HepG2 (cell line): ENCODE results near the gene STX1B. TPM values are rescaled to one million over a fixed set of nuclear protein-coding genes. Genes with fewer than 3 reads are reported as not detected.

Experiments
- AGO2 ChIP-seq: fragments of 200-400 bp; formaldehyde crosslinking; optimal IDR thresholded peaks from 2 replicates; pipeline ENCODE3; 2017; ENCODE audit warnings: mild to moderate bottlenecking, low read depth, low read length, moderate library complexity
- AHR ChIP-seq: IDR thresholded peaks from 2 replicates; pipeline ENCODE4 v1.6.1; 2018; ENCODE audit warnings: missing genetic modification reagents, missing compliant biosample characterization
- ATRX ChIP-seq: sonication (generic); formaldehyde crosslinking; IDR thresholded peaks from 2 replicates; pipeline ENCODE4 v1.4.0; 2020; ENCODE audit warnings: missing genetic modification reagents, borderline replicate concordance
- CEBPB ChIP-seq: IDR thresholded peaks from 2 replicates; pipeline ENCODE4 v1.6.1; 2011; ENCODE audit warnings: low read depth, low read length, improper control_type of control experiment, borderline replicate concordance
- ELF1 ChIP-seq: sonication (generic); formaldehyde crosslinking; IDR thresholded peaks from 2 replicates; pipeline ENCODE4 v1.4.0; 2020; ENCODE audit warnings: missing genetic modification reagents
- HIC2 ChIP-seq: sonication (generic); formaldehyde crosslinking; IDR thresholded peaks from 2 replicates; pipeline ENCODE4 v1.9.0; 2022; ENCODE audit warnings: low read depth, missing genetic modification reagents
- KDM3A ChIP-seq: IDR thresholded peaks from 2 replicates; pipeline ENCODE4 v1.6.1; 2018; ENCODE audit warnings: low read depth, missing compliant biosample characterization
- LBX2 ChIP-seq: sonication (generic); formaldehyde crosslinking; IDR thresholded peaks from 2 replicates; pipeline ENCODE4 v1.5.0; 2020; ENCODE audit warnings: missing genetic modification reagents, mild to moderate bottlenecking, borderline replicate concordance
- NBN ChIP-seq: fragments of 450-650 bp; conservative IDR thresholded peaks from 2 replicates; pipeline ENCODE4 v1.6.1; 2017
- NR1H2 ChIP-seq: sonication (generic); formaldehyde crosslinking; IDR thresholded peaks from 2 replicates; pipeline ENCODE4 v1.8.1; 2022; ENCODE audit warnings: low read depth, missing genetic modification reagents, borderline replicate concordance
- PBX2 ChIP-seq: IDR thresholded peaks from 2 replicates; pipeline ENCODE4 v1.6.1; 2016; ENCODE audit warnings: control low read depth
- PLRG1 ChIP-seq: fragments of 450-650 bp; conservative IDR thresholded peaks from 2 replicates; pipeline ENCODE4 v1.6.1; 2016
- RBFOX2 ChIP-seq: fragments of 200-400 bp; formaldehyde crosslinking; IDR thresholded peaks from 2 replicates; pipeline ENCODE4 v1.6.1; 2017; ENCODE audit warnings: low read depth, mild to moderate bottlenecking, low read length
- REXO4 ChIP-seq: sonication (generic); formaldehyde crosslinking; IDR thresholded peaks from 2 replicates; pipeline ENCODE4 v1.8.0; 2022; ENCODE audit warnings: missing genetic modification reagents, mild to moderate bottlenecking, borderline replicate concordance
- SOX6 ChIP-seq, 2 experiments: fragments of 450-650 bp in 1 of 2; sonication (generic) in 1 of 2; formaldehyde crosslinking in 1 of 2; IDR thresholded peaks; 2 replicates each; pipeline versions ENCODE4 v1.4.0 to v1.6.1; 2017 to 2020; ENCODE audit warnings: antibody characterized with exemption in 1 of 2, mild to moderate bottlenecking in 1 of 2, missing genetic modification reagents in 1 of 2
- THRA ChIP-seq: sonication (generic); formaldehyde crosslinking; IDR thresholded peaks from 2 replicates; pipeline ENCODE4 v1.4.0; 2020; ENCODE audit warnings: missing genetic modification reagents, borderline replicate concordance
- ZBTB8A ChIP-seq: sonication (generic); formaldehyde crosslinking; IDR thresholded peaks from 2 replicates; pipeline ENCODE4 v1.4.0; 2020; ENCODE audit warnings: mild to moderate bottlenecking, low read depth, missing genetic modification reagents, borderline replicate concordance
- ZC3H13 ChIP-seq: sonication (generic); formaldehyde crosslinking; IDR thresholded peaks from 2 replicates; pipeline ENCODE4 v1.8.1; 2023; ENCODE audit warnings: mild to moderate bottlenecking, missing genetic modification reagents, moderate library complexity
- ZFX ChIP-seq: sonication (generic); formaldehyde crosslinking; IDR thresholded peaks from 2 replicates; pipeline ENCODE4 v1.4.0; 2020; ENCODE audit warnings: mild to moderate bottlenecking, low read depth, missing genetic modification reagents, moderate library complexity
- ZNF224 ChIP-seq: sonication (generic); formaldehyde crosslinking; IDR thresholded peaks from 2 replicates; pipeline ENCODE4 v1.5.0; 2020; ENCODE audit warnings: mild to moderate bottlenecking, missing genetic modification reagents
- ZNF616 ChIP-seq: sonication (generic); formaldehyde crosslinking; IDR thresholded peaks from 2 replicates; pipeline ENCODE4 v1.5.0; 2020; ENCODE audit warnings: low read depth, mild to moderate bottlenecking, missing genetic modification reagents
- ZNF737 ChIP-seq: sonication (generic); formaldehyde crosslinking; IDR thresholded peaks from 2 replicates; pipeline ENCODE4 v1.5.0; 2020; ENCODE audit warnings: missing genetic modification reagents, mild to moderate bottlenecking, borderline replicate concordance
- ZNF800 ChIP-seq: sonication (generic); formaldehyde crosslinking; IDR thresholded peaks from 2 replicates; pipeline ENCODE4 v1.4.0; 2020; ENCODE audit warnings: missing genetic modification reagents
- polyA plus RNA-seq, 8 experiments: library from polyadenylated mRNA; depleted of rRNA in 3 of 8; stranded (reverse) in 7 of 8; unstranded in 1 of 8; fragments of >200 nt; fragmentation: Illumina TruSeq in 4 of 8; extraction: Trizol in 4 of 8; gene quantifications; 2 replicates each; pipeline versions ENCODE4 v1.2.1 to v1.2.3, GENCODE V29; 2011 to 2016; ENCODE audit warnings: low read depth in 4 of 8, missing spikeins in 1 of 8, mixed read lengths in 1 of 8; ENCODE audit not compliant: insufficient read depth in 1 of 8
- total RNA-seq, 5 experiments: library from RNA; depleted of rRNA; stranded (reverse); fragments of >200 nt; fragmentation: Illumina TruSeq; extraction: Trizol; gene quantifications; 2 replicates each; pipeline ENCODE4 v1.2.3, GENCODE V29; 2016; ENCODE audit warnings: low read depth in 1 of 5

STX1B gene
- total and polyA plus RNA-seq, 2 of the 13 experiments (the other 11 are each of a cell fraction or from before 2014, with no cell fraction given): 2.1 to 3.0 TPM

GRCh38 chr16:30954993-30955392, 55.4 kb downstream of the STX1B start (continued):
- no peak for TF ChIP-seq SOX6 (IDR thresholded peaks at IDR 0.05)
- TF ChIP-seq SOX6 (CRISPR knock-in tag; IDR thresholded peaks at IDR 0.05): no peak
- TF ChIP-seq ELF1 (CRISPR knock-in tag): no peak
- TF ChIP-seq RBFOX2: 0 out of 2 replicates have a peak, but pooled peaks have one; percentile 21
- TF ChIP-seq ZBTB8A: no peak
- TF ChIP-seq REXO4 (CRISPR knock-in tag): no peak
- TF ChIP-seq HIC2 (CRISPR knock-in tag): no peak
- TF ChIP-seq ZNF224 (CRISPR knock-in tag): peak; percentile 68; the same call in 1 of the 2 replicates
- peak; percentile 47 for TF ChIP-seq ZC3H13 (CRISPR knock-in tag)
- TF ChIP-seq ZNF616 (CRISPR knock-in tag): no peak
- TF ChIP-seq LBX2 (CRISPR knock-in tag): no peak
- TF ChIP-seq ZNF800 (CRISPR knock-in tag): no peak
- no peak for TF ChIP-seq NBN
- no peak for TF ChIP-seq PBX2 (CRISPR knock-in tag)
- TF ChIP-seq NR1H2 (CRISPR knock-in tag): no peak
- TF ChIP-seq AGO2: no peak
- no peak for TF ChIP-seq PLRG1
- TF ChIP-seq AHR (CRISPR knock-in tag): no peak
- TF ChIP-seq CEBPB: no peak
- peak; percentile 40; the same call in 1 of the 2 replicates for TF ChIP-seq ZFX
- no peak for TF ChIP-seq THRA (CRISPR knock-in tag)
- TF ChIP-seq KDM3A (CRISPR knock-in tag): no peak
- TF ChIP-seq ATRX (CRISPR knock-in tag): no peak
- TF ChIP-seq ZNF737 (CRISPR knock-in tag): no peak
